Measurements from ENCODE around the gene MAMDC2.

The MAMDC2 gene

GRCh38 chr9:70261131-70261870, 217.7 kb downstream of the MAMDC2 start:
- Histone ChIP-seq H3K27ac (ENCODE audit: insufficient read depth, low read depth, low read length, poor library complexity, severe bottlenecking) (no peak overlapping the region), H3K36me3 (ENCODE audit: control insufficient read depth, insufficient read depth, low read length) (peaks cover 14% of the 10 kb centered on the region), H3K4me1 (ENCODE audit: control insufficient read depth, insufficient read depth, low read length) (peaks cover 27% of the 10 kb centered on the region), H3K4me3 (ENCODE audit: insufficient read depth, low read depth, low read length) (no peak overlapping the region), H3K9me3 (ENCODE audit: control insufficient read depth, low read length) (no peaks in the 10 kb centered on the region), H3K27me3 (ENCODE audit: control insufficient read depth, insufficient read depth, low read length, poor library complexity, severe bottlenecking) (no peaks in the 10 kb centered on the region)
- WGBS, 2 experiments: 90 to 91% methylated on average over 4 of the region's 4 CpGs

GRCh38 chr9:70262366-70262765, 218.7 kb downstream of the MAMDC2 start:
- 91 to 92% methylated on average over 2 of the region's 2 CpGs for WGBS, 2 experiments
- H3K9me3 ChIP-seq (ENCODE audit: control insufficient read depth, low read length): no peaks in the 10 kb centered on the region
- no peak overlapping the region for H3K4me3 ChIP-seq (ENCODE audit: insufficient read depth, low read depth, low read length)
- H3K27ac ChIP-seq (ENCODE audit: insufficient read depth, low read depth, low read length, poor library complexity, severe bottlenecking): no peak overlapping the region
- peaks cover 16% of the 10 kb centered on the region for H3K36me3 ChIP-seq (ENCODE audit: control insufficient read depth, insufficient read depth, low read length)
- H3K4me1 ChIP-seq (ENCODE audit: control insufficient read depth, insufficient read depth, low read length): peaks cover 27% of the 10 kb centered on the region
- no peaks in the 10 kb centered on the region for H3K27me3 ChIP-seq (ENCODE audit: control insufficient read depth, insufficient read depth, low read length, poor library complexity, severe bottlenecking)

GRCh38 chr9:70262948-70263347, 219.3 kb downstream of the MAMDC2 start:
- Histone ChIP-seq H3K27ac (ENCODE audit: insufficient read depth, low read depth, low read length, poor library complexity, severe bottlenecking) (no peak overlapping the region), H3K36me3 (ENCODE audit: control insufficient read depth, insufficient read depth, low read length) (peaks cover 21% of the 10 kb centered on the region), H3K4me1 (ENCODE audit: control insufficient read depth, insufficient read depth, low read length) (peaks cover 22% of the 10 kb centered on the region), H3K27me3 (ENCODE audit: control insufficient read depth, insufficient read depth, low read length, poor library complexity, severe bottlenecking) (no peaks in the 10 kb centered on the region), H3K9me3 (ENCODE audit: control insufficient read depth, low read length) (no peaks in the 10 kb centered on the region), H3K4me3 (ENCODE audit: insufficient read depth, low read depth, low read length) (no peak overlapping the region)
- 96 to 98% methylated on average over 5 to 6 of the region's 6 CpGs for WGBS, 2 experiments

- peaks cover 17% of the 10 kb centered on the region for H3K4me1 ChIP-seq (ENCODE audit: control insufficient read depth, insufficient read depth, low read length)
- H3K4me3 ChIP-seq (ENCODE audit: insufficient read depth, low read depth, low read length): no peak overlapping the region
- no peaks in the 10 kb centered on the region for H3K9me3 ChIP-seq (ENCODE audit: control insufficient read depth, low read length)
- H3K27me3 ChIP-seq (ENCODE audit: control insufficient read depth, insufficient read depth, low read length, poor library complexity, severe bottlenecking): no peaks in the 10 kb centered on the region
- H3K27ac ChIP-seq (ENCODE audit: insufficient read depth, low read depth, low read length, poor library complexity, severe bottlenecking): no peak overlapping the region
- WGBS, 2 experiments: 82 to 91% methylated on average over 1 of the region's 1 CpG
- H3K36me3 ChIP-seq (ENCODE audit: control insufficient read depth, insufficient read depth, low read length): peaks cover 21% of the 10 kb centered on the region
Observed at GRCh38 chr9:70263421-70263820, 219.8 kb downstream of the MAMDC2 start.
